Sigmoid colon (tissue), 4 donors: ENCODE results near the gene ERG.

Experiments used
- EP300 ChIP-seq, 4 donors: sonication (generic); formaldehyde crosslinking; IDR thresholded peaks; one replicate each; pipeline ENCODE4 v1.6.1; 2017; ENCODE audit warnings: antibody characterized with exemption in 4 of 4
- POLR2A ChIP-seq, 2 donors: fragments of 450-650 bp; IDR thresholded peaks; one replicate each; pipeline ENCODE4 v1.6.1; 2016; ENCODE audit warnings: antibody characterized with exemption in 2 of 2, mild to moderate bottlenecking in 2 of 2, moderate library complexity in 2 of 2
- POLR2AphosphoS5 ChIP-seq, 4 donors: sonication (generic); formaldehyde crosslinking; IDR thresholded peaks; one replicate each; pipeline ENCODE4 v1.6.1; 2017; ENCODE audit warnings: antibody characterized with exemption in 4 of 4
- TF ChIP-seq, protein P1 (sequence below), 4 experiments: fragments of 450-650 bp in 3 of 4; fragments of 200-600 bp in 1 of 4; IDR thresholded peaks; one replicate each; pipeline ENCODE4 v1.5.1; 2016 to 2019; ENCODE audit warnings: antibody characterized with exemption in 4 of 4, mild to moderate bottlenecking in 3 of 4, moderate library complexity in 2 of 4

DNA sequence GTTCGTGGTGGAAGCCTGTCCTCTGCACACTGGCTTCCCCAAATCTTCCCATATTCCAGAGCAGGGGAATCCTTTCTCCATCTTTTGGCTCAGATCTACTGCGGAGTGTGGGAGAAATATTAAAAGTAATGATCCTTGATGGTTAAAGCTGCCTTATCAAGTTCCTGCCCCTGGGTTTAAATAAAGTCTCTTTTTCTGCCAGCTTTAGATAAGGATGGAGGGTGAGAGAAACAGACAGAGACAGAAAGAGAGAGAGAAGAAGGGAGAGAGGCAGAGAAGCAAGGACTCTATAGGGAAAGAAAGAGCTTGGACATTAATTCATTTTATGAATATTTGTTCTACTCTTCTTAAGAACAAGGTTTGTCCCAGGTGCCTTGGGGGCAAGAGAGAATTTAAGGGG is 143.5 kb downstream of the ERG start:
- TF ChIP-seq, protein P1, sequence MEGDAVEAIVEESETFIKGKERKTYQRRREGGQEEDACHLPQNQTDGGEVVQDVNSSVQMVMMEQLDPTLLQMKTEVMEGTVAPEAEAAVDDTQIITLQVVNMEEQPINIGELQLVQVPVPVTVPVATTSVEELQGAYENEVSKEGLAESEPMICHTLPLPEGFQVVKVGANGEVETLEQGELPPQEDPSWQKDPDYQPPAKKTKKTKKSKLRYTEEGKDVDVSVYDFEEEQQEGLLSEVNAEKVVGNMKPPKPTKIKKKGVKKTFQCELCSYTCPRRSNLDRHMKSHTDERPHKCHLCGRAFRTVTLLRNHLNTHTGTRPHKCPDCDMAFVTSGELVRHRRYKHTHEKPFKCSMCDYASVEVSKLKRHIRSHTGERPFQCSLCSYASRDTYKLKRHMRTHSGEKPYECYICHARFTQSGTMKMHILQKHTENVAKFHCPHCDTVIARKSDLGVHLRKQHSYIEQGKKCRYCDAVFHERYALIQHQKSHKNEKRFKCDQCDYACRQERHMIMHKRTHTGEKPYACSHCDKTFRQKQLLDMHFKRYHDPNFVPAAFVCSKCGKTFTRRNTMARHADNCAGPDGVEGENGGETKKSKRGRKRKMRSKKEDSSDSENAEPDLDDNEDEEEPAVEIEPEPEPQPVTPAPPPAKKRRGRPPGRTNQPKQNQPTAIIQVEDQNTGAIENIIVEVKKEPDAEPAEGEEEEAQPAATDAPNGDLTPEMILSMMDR (IDR thresholded peaks at IDR 0.05): no peak
- TF ChIP-seq POLR2A (IDR thresholded peaks at IDR 0.05) (no peak), POLR2AphosphoS5 (IDR thresholded peaks at IDR 0.05) (no peak), EP300 (IDR thresholded peaks at IDR 0.05) (no peak)
